Suppressor macrophage treated with lipopolysaccharide for 1 hour (primary cell): Measurements from ENCODE around the gene TMEM141.
"Not testable (repeated sequence)": the region's sequence is repeated elsewhere in the genome, so short reads cannot be mapped to it uniquely, and the experiment has no call there.

Experiments
- DNase-seq, 3 donors: peaks; one replicate each; pipeline ENCODE4 v3.0.0-alpha.2; 2020 to 2022

The TMEM141 gene

DNA sequence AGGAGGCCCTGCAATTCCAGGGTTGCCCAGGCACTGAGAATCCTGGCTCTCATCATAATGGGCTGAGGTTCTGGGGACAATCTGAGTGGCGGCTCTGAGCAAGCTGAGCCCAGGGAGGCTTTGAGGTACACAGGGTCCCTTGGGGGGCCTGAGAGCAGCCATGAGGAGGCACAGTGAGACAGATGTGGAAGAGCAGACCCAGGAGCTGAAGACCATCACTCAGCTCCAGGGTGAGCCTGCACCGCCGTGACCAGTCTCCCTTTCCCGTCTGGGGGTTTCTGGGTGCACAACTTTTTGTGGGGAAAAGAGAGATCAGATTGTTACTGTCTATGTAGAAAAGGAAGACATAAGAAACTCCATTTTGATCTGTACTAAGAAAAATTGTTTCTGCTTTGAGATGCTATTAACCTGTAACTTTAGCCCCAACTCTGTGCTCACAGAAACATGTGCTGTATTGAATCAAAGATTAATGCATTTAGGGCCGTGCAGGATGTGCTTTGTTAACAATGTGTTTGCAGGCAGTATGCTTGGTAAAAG, 5.2 kb downstream of the TMEM141 start, which contains the start of gene CCDC183:
Gene CCDC183 (plus strand): TSS at position 101 of the 537 bp plus-strand sequence. CDS start 60 bp downstream, at position 161.
- no peak for DNase-seq

DNA sequence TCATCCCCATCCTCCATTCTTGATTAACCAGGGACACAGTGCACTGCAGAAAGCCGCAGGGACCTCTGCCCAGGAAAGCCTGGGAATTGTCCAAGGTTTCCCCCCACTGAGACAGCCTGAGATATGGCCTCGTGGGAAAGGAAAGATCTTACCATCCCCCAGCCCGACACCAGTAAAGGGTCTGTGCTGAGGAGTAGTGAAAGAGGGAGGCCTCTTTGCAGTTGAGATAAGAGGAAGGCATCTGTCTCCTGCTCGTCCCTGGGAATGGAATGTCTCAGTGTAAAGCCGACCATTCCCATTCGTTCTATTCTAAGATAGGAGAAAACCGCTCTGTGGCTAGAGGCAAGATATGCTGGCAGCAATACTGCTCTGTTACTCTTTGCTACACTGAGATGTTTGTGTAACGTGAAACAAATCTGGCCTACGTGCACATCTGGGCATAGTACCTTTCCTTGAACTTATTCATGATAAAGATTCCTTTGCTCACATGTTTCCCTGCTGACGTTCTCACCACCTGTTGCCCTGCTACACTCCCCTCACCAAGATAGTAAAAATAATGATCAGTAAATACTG, 5.7 kb downstream of the TMEM141 start:
- not testable (repeated sequence) for DNase-seq

DNA sequence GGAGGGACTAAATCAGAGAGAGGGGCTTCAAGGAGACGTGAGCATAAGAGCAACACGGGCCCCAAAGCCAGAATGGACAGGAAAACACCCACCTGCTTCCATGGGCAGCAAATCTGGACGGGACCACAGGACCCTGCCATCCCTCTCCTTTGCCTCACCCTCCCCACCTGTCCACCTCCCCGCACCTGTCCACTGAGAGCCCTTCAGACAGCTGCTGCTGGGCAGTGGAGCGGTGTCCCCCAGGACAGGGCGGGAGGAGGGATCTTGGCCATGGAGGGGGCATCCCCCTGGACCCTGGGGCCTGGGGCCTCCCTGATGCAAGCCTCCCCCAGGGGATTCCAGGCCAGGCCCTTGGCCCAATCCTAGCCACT, 7.5 kb downstream of the TMEM141 start:
- no peak for DNase-seq

DNA sequence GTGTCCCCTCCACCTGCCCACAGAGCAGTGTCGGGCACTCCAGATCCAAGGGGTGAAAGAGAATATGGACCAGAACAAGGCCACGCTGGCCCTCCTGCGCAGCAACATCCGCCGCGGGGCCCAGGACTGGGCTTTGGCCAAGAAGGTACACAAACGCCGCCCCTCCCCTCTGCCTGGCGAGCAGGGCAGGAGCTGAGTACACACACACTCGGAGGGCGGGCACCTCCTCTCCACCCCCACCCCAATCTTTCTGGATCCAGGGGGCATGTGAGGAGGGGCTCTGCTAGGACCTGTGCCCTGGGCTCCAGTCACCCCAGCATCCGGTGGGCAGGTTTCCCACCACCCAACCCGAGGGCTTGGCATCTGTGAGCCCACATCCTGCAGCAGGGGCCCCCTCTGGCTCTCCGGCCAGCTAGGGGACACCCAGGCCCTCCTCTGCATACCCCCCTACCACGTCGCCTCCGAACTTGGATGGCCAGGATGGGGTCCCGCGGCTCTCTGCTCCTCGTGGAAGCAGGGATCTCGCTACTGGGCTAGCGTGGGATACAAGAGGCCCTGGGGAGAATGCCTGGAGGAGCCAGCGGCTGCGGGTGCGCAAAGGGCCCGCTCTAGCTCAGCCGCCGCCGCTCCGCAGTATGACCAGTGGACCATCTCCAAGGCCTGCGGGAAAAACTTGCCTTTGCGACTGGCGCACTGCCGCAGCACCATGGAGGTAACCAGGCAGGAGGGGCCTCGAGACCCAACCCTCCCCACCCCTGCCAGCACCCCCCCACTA, 8.1 kb downstream of the TMEM141 start:
- DNase-seq = no peak

DNA sequence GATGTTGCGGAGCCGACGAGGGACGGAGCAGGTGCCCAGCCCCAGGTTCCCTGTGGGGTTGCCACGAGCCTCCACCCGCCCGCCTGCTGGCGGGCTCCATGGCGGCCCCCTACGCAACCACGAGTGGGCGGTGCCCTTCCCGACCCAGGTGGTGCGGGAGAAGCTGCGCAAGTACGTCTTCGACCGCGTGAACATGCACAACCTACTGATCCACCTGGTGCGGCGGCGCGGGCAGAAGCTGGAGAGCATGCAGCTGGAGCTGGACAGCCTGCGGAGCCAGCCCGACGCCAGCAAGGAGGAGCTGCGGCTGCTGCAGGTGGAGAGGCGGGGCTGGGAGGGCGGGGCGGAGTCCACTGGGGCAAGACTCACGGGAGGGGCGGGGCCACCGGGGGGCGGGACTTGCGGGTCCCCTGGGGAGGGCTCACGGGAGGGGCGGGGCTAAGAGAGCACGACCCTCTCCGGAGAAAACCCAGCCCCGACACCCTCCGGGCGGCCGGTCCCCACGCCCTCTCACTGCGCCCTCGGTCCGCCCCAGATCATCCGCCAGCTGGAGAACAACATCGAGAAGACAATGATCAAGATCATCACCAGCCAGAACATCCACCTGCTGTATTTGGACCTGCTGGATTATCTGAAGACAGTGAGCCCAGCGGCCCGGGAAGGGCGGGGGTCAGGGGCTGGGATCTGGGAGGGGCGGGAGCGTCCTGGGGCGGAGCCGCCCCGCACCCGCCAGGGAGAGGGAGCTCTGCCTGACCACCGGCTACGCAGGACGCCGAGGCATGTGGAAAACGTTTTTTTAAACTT, 8.9 kb downstream of the TMEM141 start:
- DNase-seq = peak; percentile 42 to 87 (median 69)

DNA sequence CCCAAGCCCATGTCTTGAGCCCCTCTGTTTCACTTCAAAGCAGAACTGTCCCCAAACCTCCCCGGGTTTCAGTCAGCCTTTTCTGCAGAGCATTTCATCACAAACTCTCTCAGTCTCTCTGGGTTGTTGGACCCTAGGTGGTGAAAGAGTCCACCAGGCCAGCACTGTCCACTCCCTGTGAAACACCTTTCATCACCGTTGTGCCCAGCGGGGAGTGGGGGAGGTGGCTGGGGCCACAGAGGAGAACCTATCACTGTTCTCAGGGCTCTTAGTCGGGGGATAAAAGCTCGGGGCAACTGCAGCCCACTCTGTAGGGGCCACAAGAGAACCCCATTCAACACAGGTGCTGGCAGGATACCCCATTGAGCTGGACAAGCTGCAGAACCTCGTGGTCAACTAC, 11.2 kb downstream of the TMEM141 start:
- DNase-seq = no peak

DNA sequence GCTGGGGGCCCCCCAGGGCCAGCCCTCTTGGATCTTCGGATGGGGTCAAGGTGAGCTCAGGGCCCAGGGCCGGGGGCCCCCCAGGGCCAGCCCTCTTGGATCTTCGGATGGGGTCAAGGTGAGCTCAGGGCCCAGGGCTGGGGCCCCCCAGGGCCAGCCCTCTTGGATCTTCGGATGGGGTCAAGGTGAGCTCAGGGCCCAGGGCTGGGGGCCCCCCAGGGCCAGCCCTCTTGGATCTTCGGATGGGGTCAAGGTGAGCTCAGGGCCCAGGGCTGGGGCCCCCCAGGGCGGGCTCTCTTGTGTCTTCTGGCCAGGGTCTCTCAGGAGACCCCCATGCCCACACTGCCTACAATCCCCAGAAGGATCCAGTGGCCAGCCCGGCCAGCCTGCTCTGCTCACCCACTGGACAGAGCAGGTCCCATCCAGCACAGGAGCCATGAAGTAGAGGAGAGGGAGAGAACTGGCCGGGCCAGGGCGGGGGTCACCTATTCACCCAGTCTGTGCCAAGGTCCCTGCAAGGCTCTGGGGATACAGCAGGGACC, 11.9 kb downstream of the TMEM141 start:
- not testable (repeated sequence) for DNase-seq

DNA sequence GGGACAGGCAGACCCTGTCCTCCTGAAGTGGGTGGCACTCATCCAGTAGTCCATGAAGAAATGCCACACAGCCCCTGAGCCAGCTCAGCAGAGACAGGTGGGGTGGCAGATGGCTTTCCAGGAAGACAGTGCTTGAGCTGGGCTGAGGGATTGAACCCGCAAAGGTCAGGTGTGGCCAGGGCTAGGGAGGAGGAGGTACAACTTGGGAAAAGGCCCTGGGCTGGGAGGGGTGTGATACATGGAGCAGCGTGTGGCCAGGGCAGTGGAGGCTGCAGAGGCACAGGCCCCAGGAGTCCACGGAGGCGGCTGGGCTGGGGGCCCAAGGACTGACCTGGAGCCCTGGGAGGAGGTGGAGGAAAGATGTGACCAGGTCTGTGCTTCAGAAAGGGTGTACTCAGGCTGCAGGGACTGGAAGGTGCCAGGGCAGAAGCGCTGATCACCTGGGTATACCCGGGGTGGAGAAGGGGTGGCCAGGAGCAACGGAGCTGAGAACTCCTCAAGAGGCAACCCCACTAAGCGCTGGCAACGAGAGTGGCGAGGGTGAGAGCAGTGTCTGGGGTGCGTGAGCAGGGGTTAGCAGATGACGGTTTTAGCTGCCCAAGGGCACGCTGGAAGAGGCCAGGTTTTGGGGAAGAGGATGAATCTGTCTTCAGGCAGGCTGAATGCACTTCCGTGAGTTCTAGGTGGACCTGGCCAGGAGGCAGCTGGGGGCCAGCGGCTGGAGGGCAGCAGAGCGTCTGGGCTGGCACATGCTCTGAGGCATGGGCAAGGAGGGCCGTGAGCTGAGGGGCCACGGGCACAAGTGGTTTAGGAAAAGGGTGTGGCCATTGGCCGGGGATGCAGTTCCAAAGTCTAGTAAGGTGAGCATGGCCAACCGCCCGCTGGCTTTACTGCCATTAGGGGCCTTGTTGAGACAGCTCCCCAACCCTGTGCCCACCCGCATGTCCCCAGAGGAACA, 12.7 kb downstream of the TMEM141 start:
- DNase-seq = no peak

DNA sequence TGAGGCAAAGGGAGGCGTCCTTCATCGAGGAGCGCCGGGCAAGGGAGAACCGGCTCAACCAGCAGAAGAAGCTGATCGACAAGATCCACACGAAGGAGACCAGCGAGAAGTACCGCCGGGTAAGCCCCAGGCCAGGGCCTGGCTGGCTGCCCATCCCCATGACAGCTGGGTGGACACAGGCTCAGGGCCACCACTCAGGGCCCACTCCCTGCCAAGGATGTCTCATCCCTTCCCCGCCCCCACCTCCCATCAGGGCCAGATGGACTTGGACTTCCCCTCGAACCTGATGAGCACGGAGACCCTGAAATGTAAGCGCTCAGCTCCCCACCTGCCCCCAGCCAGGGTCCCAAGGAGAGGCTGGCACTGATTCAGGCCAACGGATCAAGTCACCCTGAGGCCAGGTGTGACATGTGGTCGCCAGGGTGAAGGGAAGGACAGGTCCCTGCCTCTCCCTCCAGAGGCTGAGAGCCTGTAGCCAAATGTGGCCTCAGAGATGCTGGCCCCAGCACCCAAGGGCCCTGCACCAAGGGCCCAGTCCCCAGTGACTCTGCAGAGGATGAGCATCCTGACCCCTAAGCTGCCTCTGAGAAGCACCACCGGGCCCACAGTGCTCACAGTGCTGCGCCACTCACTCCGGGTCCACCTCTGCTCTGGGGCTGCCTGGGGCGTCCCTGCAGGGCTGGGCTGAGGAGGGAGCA, 13.5 kb downstream of the TMEM141 start:
- DNase-seq = no peak

DNA sequence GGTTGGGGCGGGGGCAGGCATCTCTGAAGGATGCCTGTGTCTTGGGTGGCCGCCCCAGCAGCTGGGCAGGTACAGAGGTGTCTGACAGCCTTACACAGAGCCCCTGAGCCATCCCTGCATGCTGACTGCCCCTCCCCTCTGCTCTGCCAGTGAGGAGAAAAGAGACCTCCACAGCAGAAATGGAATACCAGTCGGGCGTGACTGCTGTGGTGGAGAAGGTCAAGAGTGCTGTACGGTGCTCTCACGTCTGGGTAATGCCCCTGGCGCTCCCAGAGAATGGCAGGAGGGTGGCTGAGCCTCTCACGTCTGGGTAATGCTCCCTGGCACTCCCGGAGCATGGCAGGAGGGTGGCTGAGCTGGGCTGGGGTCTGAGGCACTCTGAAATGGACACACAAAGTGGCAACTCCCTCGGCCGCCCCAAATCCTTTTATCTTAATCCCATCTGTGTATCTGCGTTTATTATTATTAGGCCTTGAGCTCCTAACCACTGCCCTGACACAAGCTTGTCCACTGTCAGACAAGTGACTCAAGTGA, 14.1 kb downstream of the TMEM141 start:
- no peak for DNase-seq

DNA sequence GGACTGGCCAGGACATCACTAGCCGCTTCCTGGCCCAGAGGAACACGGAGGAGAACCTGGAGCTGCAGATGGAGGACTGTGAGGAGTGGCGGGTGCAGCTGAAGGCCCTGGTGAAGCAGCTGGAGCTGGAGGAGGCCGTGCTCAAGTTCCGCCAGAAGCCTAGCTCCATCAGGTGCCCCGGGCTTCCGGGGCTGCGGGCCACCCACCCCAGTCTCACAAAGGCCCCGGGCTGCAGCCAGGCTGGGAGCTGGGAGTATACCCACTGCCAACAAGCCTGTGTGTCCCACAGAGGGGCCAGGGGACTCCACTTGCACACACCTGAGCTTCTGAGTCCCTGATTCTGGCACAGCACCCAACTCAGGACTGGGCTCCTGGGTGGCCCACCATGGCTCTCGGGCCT, 14.9 kb downstream of the TMEM141 start:
- DNase-seq = no peak

DNA sequence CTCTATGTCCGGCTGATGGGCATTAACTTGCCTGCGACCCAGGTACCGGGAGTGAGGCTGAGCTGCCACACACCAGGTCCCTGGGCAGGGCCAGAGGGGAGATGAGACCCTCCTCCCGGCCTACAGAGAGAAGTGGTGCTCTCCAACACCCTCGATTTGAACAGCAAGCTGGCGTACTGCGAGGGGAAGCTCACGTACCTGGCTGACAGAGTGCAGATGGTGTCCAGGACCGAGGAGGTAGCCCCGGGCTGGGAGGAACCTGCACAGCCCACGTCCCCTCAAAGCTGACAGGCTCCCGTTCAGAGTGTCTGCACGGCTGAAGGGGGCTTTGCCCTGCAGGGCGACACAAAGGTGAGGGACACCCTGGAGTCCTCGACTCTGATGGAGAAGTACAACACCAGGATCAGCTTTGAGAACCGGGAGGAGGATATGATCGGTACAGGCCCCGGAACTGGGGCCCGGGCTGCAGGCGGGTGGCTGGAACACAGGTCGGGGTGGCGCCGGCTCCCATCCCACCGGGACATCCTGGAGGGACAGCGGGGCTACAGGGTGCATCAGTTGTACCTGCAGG, 15.6 kb downstream of the TMEM141 start:
- DNase-seq = no peak

DNA sequence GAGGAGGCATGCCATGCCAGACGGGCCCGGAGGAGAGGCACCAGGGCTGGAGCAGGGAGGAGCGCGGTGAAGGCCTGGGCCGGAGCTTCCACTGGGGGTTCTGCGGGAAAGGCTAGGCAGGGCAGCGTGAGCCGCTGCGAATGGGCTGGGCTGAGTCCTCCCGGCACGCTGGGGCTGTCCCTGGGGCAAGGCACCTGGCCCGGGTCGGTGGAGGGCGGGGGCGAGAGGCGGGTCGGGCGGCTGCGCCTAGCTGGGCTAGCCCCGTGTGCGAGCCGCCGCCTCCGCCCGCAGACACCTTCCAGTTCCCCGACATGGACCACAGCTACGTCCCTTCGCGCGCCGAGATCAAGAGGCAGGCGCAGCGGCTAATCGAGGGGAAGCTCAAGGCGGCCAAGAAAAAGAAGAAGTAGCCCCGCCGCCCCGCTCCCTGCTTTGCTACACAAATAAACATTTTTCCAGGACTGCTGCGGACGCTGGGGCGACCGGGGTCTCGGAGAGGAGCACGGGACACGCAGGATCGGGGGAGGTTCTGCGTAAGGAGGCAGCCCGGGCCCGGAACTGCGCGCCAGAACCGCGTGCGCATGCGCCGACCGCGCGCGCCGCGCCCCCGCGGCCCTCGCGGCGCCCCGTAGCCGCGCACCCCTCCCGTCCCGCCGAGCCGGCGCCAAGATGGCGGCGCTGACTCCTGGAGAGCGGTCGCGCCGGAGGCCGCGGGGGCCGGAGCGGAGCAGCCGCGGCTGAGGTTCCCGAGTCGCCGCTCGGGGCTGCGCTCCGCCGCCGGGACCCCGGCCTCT, 16.3 kb downstream of the TMEM141 start, which contains the start of gene RABL6:
Gene RABL6 (plus strand): TSS at position 668 of the 794 bp plus-strand sequence. CDS start 249 bp downstream, outside the sequence.
- DNase-seq = peak; percentile 86 to 96 (median 93)

DNA sequence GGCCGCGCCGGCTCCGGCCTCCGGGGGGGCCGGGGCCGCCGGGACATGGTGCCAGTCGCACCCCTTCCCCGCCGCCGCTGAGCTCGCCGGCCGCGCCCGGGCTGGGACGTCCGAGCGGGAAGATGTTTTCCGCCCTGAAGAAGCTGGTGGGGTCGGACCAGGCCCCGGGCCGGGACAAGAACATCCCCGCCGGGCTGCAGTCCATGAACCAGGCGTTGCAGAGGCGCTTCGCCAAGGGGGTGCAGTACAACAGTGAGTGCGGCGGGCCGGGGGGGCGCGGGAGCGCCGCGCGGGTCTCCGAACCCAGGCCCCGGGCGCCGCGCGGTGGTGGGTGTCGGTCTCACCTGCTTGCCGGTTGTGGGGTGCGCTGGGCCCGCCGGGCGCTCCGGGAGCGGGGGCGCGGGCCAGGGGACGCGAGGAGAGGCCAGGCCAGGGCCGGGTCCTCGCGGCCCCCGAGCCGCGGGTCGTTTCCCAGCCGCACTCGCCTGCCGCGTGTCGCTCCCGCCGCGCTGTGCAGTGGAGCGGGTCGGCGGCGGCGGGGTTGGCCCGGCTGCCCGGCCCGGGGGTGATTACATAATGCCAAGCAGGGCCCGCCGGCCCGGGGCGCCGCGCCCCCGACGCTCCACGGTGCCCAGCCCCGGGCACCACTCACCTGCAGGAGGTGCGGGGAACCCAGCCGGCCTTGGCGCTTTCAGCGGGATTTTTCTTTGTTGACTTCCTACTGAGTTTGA, 17.1 kb downstream of the TMEM141 start:
- peak in 1 of 3 donors; percentile 45 for DNase-seq

DNA sequence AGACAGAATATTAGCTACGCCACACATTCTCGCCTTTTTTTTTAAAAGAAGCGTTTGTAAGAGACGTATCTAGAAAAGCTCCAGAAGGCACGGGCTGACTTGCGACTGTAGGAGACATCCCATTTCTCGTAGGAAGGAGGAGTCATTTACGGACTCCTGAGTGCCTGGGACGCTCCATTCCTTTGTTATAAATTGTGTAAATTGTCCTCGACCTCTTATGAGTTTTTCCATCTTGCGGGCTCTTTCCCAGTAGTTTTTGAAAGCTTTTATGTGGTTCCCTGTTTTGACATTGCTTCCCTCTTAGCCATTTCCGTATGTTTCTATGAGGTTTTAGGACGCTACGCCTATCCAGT, 17.6 kb downstream of the TMEM141 start:
- DNase-seq = peak in 1 of 3 donors; percentile 25

DNA sequence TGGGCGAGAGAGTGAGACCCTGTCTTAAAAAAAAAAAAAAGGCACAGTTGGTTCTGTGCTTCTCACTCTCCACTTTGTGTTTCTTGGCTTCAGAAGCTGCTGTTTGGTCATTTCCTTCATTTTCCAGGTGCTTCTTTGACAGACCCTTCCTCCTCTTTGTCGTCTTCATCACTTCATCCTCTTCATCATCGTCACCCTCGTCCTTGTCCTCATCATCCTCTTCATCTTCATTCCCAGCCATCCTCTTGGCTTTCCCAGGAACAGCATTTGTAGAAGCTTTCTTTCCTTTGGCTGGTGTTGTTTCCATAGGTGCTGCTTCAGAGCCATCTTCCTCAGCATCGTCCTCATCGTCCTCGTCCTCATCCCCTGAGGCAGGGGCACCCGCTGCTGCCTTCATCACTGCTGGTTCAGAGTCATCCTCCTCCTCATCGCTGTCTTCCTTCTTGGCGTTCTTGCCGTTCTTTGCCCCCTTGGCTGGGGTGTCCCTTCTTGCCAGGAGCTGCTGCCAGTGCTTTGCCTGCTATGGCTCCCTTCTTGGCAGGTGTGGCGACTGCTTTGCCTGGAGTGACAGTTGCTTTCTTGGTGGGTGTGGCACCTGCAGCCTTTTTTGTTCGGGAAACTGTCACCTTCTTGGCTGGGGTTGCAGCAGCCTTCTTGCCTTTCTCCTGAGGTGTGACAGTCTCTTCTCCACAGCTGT, 23.7 kb downstream of the TMEM141 start:
- no peak for DNase-seq

DNA sequence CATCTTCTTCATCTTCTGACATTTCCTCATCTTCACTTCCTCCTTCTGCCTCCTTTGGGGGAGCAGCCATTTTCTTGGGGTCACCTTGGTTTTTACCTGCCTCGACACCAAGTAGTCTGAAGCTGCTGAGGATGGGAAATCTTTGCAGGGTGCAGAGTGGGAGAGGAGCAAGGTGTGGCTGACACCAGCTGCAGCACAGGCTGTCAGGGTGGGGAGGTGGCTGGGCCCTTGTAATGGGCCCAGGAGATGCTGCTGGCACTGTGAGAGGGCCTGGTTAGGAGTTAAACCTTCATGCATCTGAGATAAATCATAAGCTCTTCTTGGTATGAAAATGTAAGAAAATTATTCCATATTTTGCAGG, 24.3 kb downstream of the TMEM141 start:
- DNase-seq = no peak
